Neural progenitor cell (in vitro differentiated cells): Measurements from ENCODE around the gene SPDYC.

Experiments used
- EZH2 ChIP-seq: fragments of 200-600 bp; sonication (generic); IDR thresholded peaks from 2 replicates; pipeline ENCODE4 v1.6.1; 2017; ENCODE audit warnings: antibody characterized with exemption, mild to moderate bottlenecking, moderate library complexity
- TF ChIP-seq, protein P1 (sequence below): fragments of 200-600 bp; sonication (generic); IDR thresholded peaks from 2 replicates; pipeline ENCODE4 v1.5.1; 2017; ENCODE audit warnings: antibody characterized with exemption, mild to moderate bottlenecking

DNA sequence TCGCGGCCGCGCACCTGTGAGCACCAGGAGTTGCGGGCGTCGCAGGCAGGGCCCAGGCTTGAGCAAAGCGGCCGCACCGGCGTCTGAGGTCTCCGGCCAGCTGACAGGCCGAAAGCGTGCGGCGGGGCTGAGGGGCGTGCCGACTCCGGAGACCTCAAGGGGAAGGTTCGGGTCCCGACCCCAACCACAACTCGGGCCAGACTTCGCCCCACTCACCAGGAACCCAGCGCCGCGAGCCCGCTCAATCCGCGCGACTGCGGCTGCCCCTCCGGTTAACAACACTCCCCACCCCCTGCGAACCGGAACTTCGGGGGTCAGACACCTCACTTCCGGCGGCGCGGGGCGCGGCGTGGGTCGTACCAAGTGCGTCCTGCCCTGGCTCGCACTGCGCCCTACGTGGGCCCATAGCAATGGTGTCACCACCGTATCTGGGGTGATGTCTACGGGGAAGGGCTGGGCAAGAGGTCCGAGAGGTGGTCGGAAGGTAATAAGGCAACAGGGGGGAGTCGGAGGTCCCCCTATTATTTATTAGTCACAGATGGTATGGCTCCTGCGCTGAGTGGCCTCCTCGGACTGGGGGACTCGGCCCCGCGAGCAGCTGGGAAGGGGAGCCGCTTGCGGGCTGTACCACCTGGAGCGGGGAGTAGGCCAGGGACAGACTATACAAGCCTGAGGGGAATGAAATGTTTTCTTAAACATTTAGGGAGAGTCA, 35.6 kb upstream of the SPDYC start, which contains the start of gene SYVN1:
- TF ChIP-seq, protein P1, sequence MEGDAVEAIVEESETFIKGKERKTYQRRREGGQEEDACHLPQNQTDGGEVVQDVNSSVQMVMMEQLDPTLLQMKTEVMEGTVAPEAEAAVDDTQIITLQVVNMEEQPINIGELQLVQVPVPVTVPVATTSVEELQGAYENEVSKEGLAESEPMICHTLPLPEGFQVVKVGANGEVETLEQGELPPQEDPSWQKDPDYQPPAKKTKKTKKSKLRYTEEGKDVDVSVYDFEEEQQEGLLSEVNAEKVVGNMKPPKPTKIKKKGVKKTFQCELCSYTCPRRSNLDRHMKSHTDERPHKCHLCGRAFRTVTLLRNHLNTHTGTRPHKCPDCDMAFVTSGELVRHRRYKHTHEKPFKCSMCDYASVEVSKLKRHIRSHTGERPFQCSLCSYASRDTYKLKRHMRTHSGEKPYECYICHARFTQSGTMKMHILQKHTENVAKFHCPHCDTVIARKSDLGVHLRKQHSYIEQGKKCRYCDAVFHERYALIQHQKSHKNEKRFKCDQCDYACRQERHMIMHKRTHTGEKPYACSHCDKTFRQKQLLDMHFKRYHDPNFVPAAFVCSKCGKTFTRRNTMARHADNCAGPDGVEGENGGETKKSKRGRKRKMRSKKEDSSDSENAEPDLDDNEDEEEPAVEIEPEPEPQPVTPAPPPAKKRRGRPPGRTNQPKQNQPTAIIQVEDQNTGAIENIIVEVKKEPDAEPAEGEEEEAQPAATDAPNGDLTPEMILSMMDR: no peak
- TF ChIP-seq EZH2: no peak
